GM12801 (cell line): ENCODE data around the gene NFATC3.

ENCODE experiments used
- TF ChIP-seq, protein P1 (sequence below): IDR thresholded peaks from one replicate; pipeline ENCODE4 v1.5.1; 2011; ENCODE audit warnings: control low read depth; ENCODE audit not compliant: insufficient read length; ENCODE audit errors: extremely low read depth

The NFATC3 gene

DNA sequence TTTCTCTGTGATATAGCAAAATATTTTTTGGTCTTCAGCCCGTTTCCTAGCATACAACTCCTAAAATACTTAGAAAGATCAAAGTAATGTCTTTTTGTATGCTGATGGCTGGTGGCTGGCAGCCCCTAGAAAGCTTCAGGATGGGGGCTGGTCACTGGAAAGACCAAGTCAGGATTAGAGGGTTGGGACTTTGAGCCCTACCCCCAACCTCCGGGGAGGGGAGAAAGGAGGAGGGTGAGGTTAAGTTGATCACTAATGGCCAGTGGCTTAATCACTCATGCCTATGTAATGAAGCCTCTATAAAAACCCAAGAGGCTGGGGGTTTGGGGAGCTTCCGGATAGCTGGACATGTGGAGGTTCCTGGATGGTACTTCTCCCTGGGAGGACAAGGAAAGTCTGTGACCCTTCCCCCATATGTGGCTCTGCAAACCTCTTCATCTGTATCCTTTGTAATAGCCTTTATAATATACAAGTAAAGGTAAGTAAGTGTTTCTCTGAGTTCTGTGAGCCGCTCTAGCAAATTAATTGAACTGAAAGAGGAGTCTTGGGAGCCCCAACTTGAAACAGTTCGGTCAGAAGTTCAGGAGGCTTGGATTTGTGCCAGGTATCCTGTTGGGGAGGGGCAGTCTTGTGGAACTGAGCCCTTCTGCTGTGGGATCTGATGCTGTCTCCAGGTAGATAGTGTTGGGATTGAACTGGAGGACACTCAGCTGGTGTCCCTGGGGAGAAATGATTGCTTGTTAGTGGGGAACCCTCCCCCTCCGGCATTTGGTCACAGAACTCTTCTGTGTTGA lies 182.6 kb downstream of the NFATC3 start:
- TF ChIP-seq, protein P1, sequence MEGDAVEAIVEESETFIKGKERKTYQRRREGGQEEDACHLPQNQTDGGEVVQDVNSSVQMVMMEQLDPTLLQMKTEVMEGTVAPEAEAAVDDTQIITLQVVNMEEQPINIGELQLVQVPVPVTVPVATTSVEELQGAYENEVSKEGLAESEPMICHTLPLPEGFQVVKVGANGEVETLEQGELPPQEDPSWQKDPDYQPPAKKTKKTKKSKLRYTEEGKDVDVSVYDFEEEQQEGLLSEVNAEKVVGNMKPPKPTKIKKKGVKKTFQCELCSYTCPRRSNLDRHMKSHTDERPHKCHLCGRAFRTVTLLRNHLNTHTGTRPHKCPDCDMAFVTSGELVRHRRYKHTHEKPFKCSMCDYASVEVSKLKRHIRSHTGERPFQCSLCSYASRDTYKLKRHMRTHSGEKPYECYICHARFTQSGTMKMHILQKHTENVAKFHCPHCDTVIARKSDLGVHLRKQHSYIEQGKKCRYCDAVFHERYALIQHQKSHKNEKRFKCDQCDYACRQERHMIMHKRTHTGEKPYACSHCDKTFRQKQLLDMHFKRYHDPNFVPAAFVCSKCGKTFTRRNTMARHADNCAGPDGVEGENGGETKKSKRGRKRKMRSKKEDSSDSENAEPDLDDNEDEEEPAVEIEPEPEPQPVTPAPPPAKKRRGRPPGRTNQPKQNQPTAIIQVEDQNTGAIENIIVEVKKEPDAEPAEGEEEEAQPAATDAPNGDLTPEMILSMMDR, result no peak

DNA sequence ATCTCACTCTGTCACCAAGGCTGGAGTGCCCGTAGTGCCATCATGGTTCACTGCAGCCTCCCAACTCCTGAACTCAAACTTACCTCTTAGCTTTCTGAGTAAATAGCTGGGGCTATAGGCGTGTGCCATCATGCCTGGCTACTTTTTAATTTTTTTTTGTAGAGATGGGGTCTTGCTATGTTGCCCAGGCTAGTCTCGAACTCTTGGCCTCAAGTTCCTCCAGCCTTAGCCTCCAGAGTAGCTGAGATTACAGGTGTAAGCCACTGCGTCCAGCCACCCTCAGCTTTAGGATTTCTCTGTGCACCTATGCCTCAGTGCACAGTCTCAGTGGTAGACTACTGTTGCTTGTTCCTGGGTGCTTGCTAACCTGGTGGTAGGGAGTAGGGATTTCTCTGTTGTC lies 184.6 kb downstream of the NFATC3 start:
- TF ChIP-seq, protein P1, result no peak

DNA sequence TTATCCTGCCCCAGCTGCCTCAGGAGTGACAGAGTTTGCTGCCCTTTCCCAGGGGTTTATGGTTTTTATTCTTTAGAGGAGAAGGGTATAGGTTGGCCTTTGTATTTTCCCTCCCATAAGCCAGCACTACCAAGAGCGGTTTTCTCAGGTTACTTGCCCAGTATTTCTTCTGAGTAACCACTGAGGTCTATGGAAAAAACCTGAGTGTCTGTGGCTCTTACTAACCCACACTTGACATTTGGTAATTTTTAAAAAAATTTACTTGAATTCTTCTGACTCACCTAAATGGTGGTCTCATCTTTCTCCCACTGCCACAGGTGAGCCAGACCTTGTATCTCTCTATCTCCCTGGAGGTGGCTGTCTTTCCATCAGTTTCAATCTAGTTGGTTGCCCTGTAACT lies 185.2 kb downstream of the NFATC3 start:
- TF ChIP-seq, protein P1, result no peak

DNA sequence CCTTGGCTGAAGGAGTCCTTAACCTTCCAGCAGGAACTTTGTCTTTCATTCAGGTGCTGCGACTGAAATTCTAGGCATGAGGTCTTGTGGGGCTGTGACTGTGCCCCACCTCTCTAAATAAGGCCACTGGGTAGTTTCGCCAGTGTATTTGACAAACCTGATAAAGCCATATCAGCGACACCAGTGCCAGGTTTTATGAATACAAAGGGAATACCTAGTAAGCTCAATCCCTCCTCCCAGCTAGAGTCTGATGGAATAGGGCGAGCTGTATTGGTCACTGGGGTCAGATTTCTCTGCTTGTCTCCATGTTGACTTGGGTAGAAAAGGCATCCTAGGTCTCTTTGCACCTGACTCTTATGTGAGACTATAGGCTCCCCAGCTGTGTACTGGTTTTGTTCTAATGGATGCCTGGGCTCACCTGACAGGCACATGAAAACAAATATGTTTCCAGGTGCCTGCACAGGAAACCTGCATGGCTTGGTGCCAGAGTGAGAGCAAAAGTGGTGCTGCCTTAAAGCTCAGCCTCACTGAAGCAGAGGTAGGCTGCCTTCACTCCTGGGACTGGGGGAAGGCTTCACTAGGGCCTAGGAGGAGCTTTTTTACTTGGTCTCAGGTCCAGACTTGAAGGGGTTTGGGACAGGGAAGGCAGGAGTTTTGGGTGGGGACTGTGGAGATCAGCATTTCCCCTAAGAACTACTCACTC lies 187.5 kb downstream of the NFATC3 start:
- TF ChIP-seq, protein P1, result no peak

DNA sequence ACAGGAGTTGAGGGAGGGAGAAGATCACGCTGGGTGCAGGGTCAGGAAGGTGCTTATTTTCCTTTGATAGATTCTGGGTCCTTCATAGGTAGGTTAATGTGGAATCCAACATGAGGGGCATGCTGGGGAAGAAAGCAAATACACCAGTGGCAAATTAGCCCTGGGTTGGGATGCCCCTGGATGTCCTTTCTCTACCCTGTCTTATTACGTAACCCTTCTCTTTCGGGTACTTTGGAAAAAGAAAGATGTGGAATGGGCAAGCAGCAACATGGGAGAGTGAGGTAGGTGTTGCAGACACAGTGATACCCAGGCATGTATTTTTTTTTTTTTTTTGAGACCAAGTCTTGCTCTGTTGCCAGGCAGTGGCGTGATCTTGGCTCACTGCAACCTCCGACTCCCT lies 188.3 kb downstream of the NFATC3 start:
- TF ChIP-seq, protein P1, result no peak

DNA sequence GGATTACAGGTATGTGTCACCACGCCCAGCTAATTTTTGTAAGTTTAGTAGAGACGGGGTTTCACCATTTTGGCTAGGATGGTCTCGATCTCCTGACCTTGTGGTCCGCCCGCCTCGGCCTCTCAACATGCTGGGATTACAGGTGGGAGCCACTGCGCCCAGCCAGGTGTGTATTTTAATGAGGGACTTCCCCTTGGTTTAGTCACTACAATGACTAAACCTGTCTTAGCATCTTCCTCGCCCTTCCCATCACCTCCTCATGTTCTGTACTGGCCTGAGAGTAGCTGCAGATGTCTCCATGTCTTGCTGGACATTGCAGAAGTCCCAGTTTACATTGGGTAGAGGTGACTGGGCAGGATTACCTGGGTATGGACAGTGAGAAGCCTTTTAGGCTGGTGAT lies 188.7 kb downstream of the NFATC3 start:
- TF ChIP-seq, protein P1, result no peak

DNA sequence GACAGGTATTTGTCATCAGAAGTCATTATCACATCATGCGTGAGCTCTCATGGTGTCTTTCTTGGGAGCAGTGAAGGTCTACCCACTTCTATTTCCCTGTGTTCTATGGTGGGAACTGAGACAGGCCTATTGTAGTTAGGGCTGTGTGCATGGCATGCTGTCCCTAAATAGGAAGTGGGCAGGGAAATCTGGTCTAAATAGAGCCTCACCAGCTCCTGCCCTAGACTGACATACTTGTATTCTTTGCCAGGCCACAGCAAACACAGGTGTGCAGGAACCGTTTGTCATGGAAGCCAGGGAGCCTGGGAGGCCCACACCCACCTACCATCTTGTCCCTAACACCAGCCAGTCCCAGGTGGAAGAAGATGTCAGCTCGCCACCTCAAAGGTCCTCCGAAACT lies 189.3 kb downstream of the NFATC3 start:
- TF ChIP-seq, protein P1, result no peak
